NCI-H1436 (cell line): ENCODE results near the gene TRIM75.
A peak's percentile ranks its signal among the peaks of the same experiment; 100 is the strongest.
"Not testable (repeated sequence)": the region's sequence is repeated elsewhere in the genome, so short reads cannot be mapped to it uniquely, and the experiment has no call there.

Experiments
- DNase-seq: peaks from one replicate; lab custom pipeline; 2025; lab: John Stamatoyannopoulos, UW

The TRIM75 gene

DNA sequence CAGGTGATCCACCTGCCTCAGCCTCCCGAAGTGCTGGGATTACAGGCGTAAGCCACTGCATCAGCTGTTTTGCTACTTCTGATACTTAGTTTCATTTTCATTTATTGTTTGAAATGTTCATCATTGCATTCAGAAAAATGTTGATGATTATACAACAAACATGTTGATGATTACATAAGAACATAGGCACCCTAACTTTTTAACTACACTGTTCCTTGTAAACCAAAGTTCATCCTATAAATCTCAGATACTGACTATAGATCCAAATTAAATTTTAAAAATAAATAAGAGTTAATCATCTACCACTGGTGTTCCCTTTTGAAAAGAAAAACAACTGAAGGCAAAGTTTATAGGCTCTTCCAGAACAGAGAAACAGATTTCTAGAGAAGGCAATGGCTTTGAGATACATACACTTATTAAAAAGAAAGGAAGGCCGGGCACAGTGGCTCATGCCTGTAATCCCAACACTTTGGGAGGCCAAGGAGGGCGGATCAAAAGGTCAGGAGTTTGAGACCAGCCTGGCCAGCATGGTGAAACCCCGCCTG, 23.4 kb downstream of the TRIM75 start:
- no peak for DNase-seq

DNA sequence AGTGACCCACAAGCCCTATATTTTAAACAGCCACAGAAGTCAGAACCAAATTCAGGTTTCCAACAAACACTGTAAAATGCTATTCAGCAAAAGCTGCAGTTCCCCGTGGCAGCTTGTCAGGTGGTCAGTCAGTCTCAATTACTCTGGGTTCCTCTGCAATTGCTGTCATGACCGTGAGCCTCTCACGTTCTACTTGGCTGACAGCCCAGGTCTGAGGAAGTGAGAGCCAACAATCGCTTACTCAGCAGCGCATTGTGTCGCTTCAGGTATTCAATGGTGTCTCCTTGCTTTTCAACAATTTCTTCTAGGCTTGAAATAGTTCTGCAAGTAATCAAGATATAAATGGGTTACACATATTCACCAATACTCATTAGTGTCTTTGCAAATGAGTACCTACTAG, 25.8 kb downstream of the TRIM75 start:
- DNase-seq = peak; percentile 11

DNA sequence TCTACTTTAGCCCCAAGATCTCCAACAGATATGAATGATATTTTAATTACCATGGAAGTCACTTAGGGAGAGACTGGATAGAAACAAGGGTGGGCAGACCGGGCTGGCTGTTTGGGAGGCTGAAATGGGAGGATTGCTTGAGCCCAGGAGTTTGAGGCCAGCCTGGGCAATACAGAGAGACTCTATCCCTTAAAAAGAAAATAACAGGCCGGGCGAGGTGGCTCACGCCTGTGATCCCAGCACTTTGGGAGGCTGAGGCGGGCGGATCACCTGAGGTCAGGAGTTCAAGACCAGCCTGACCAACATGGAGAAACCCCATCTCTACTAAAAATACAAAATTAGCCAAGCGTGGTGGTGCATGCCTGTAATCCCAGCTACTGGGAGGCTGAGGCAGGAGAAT, 31.1 kb downstream of the TRIM75 start:
- DNase-seq = not testable (repeated sequence)

DNA sequence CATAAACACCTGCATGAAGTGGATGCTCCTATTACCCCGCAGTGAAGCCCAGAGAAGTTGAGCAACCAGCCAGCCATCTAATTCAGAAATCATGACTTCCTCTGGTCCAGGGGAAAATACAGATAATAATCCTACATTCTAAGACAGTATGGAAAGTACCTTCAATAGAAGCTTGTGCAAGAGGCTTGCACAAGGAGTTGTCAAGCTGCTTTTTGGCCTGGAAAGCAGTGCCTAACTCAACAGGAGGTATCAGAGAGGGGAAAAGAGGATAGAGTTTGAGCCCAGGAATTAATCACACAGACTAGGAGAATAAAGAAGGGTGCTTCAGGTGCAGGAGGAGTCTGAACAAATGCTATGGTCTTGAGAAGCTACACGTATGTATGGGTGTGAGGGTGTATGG, 32.3 kb downstream of the TRIM75 start:
- DNase-seq = no peak

DNA sequence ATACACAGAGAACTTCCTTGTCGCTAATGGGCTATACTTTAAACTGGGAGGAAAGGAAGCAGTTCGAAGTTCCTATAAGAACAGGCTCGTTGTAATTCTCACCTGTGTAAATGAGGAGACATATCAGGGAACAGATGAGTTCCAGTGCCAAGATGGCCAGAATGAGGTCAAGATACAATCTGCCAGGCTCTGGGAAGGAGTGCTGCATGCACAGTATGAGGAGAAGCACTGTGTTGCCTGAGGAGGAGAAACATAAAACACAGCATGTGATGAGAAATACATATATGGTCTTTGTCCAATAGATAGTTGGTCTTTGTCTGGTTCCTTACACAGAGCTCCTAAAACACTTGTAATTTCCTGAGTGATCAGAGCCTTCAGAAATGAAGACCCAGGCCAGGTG, 34.7 kb downstream of the TRIM75 start:
- no peak for DNase-seq

DNA sequence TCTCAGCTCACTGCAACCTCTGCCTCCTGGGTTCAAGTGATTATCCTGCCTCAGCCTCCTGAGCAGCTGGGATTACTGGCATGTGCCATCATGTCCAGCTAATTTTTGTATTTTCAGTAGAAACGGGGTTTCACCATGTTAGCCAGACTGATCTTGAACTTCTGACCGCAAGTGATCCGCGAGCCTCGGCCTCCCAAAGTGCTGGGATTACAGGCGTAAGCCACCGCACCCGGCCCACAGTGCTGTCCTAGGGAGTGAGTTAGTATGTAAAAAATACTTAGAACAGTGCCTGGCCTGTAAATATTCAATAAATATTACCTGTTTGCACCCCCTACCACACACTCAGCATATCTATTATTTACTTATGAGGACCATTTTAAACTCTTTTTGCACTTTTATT, 38.5 kb downstream of the TRIM75 start:
- DNase-seq = not testable (repeated sequence)

DNA sequence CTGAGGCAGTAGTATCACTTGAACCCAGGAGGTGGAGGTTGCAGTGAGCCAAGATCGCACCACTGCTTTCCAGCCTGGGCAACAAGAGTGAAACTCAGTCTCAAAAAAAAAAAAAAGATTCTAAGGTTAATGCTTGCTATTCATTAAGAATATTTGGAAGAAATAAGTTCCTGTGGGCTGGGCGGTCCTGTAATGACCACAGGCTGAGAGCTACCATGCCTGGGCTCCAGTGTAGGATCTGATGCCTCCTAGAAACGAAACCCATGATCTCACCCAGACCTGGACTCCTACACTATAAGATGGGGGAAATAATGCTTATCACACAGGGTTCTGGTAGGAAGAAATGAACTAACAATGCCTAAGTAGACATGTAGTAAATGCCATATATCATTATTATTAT, 41.2 kb downstream of the TRIM75 start:
- no peak for DNase-seq

DNA sequence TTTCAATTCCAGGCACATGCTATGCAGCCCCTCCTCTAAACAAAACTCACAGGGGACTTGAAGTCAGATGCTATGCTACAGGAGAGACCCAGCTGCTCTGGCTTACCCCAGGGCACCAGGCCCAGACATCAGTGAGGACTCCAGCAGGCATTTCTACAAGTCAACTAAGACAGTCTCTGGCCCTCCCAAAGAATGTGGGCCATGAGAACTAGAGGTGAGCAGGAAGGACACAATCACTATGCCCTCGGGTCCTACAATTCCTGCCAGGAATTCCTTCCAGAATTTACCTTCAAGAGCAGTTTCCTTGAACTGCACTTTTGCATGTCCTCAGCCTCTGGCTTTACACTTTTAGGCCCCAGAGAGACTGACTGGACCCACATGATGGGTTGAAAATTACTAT, 41.6 kb downstream of the TRIM75 start:
- no peak for DNase-seq

DNA sequence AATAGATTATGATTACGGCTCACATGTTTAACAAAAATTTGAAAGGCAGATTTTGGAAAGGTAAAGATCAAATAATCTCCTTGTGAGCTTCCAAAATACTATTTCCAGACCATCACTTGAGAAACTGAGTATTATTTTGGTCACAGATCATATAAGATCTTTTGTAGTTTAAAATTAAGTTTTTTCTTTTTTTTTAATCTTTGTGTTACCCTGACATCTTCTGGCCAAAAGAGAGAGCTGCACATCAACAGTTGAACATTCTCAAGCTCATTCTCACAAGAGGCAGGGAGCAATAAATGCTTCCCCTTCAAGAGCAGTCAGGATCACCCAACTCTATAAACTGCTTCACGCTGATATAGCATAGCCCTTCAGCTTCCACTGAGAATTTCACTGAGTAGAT, 43.1 kb downstream of the TRIM75 start:
- no peak for DNase-seq

DNA sequence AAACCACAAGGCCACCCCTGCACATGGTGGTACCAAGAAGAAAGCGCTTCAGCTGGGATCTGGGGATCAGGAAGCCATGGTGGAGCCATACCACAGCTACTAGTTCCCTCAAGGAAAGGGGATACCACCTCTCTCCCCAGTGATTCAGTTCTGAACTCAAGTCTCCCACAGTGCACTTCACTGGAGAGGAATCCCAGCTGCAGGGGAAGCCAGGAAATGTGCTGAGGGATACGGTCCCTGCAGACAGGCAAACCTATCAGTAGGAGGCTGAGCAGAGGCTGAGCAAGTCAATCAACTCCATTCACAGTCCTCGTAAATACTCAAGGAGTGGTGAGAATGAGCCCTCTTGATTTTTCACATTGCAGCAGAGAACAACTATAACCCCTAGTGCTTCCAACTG, 48.0 kb downstream of the TRIM75 start:
- DNase-seq = no peak

DNA sequence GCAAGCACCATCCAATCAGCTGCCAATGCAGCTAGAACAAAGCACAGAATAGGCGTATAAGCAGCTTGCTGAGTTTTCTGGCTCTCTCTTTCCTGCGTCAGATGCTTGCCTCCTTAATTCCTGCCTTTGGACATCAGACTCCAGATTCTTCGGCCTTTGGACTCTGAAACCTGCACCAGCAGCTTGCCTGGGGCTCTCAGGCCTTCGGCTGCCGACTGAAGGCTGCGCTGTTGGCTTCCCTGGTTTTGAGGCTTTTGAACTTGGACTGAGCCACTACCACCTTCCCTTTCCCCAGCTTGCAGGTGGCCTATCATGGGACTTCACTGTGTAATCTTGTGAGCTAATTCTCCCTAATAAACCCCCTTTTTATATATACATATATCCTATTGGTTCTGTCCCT, 52.9 kb downstream of the TRIM75 start:
- no peak for DNase-seq
